HG02981 (cell line): ENCODE results near the gene SLC39A10.

Experiments used
- ATAC-seq: cut with Tn5 transposase; IDR thresholded peaks from one replicate; pipeline ENCODE4 v1.9.1; 2021; ENCODE audit warnings: mild to moderate bottlenecking, moderate library complexity; ENCODE audit not compliant: unreplicated experiment

Gene SLC39A10

GRCh38 chr2:195721042-195721441, 64.0 kb downstream of the SLC39A10 start:
- no peak for ATAC-seq

- no peak for ATAC-seq
Observed at GRCh38 chr2:195722075-195722474, 65.0 kb downstream of the SLC39A10 start.

GRCh38 chr2:195727106-195727505, 70.1 kb downstream of the SLC39A10 start:
- ATAC-seq, result no peak

GRCh38 chr2:195730912-195731311, 73.9 kb downstream of the SLC39A10 start:
- ATAC-seq, result no peak

GRCh38 chr2:195732574-195732973, 75.5 kb downstream of the SLC39A10 start:
- no peak for ATAC-seq

- no peak for ATAC-seq
Observed at GRCh38 chr2:195733831-195734230, 76.8 kb downstream of the SLC39A10 start.

GRCh38 chr2:195734395-195734794, 77.4 kb downstream of the SLC39A10 start:
- ATAC-seq, result no peak

GRCh38 chr2:195734931-195735330, 77.9 kb downstream of the SLC39A10 start:
- no peak for ATAC-seq

GRCh38 chr2:195735347-195735746, 78.3 kb downstream of the SLC39A10 start:
- ATAC-seq, result no peak

GRCh38 chr2:195737511-195738325, 80.7 kb downstream of the SLC39A10 start:
- ATAC-seq, result no peak

- ATAC-seq, result no peak
Observed at GRCh38 chr2:195741191-195741590, 84.2 kb downstream of the SLC39A10 start.

- ATAC-seq, result no peak
Observed at GRCh38 chr2:195756218-195756942, 99.4 kb downstream of the SLC39A10 start.

- no peak for ATAC-seq
Observed at GRCh38 chr2:195758846-195759245, 101.8 kb downstream of the SLC39A10 start.

GRCh38 chr2:195759877-195760276, 102.9 kb downstream of the SLC39A10 start:
- ATAC-seq, result no peak

GRCh38 chr2:195763866-195764265, 106.8 kb downstream of the SLC39A10 start:
- no peak for ATAC-seq

- no peak for ATAC-seq
Observed at GRCh38 chr2:195766691-195767090, 109.7 kb downstream of the SLC39A10 start.

- ATAC-seq, result no peak
Observed at GRCh38 chr2:195768431-195768830, 111.4 kb downstream of the SLC39A10 start.

GRCh38 chr2:195769975-195770374, 112.9 kb downstream of the SLC39A10 start:
- no peak for ATAC-seq

- ATAC-seq, result no peak
Observed at GRCh38 chr2:195779491-195779890, 122.5 kb downstream of the SLC39A10 start.

- no peak for ATAC-seq
Observed at GRCh38 chr2:195782156-195782555, 125.1 kb downstream of the SLC39A10 start.
